Occipital lobe (tissue), 2 donors: ENCODE data around the gene SLC2A11. TPM values are rescaled to one million over a fixed set of nuclear protein-coding genes. Genes with fewer than 3 reads are reported as not detected.

Source experiments
- DNase-seq: peaks from one replicate; lab custom pipeline; 2025; lab: John Stamatoyannopoulos, UW
- total RNA-seq: library from RNA; depleted of rRNA; stranded (reverse); fragments of >200 nt; gene quantifications from one replicate; pipeline ENCODE4 v1.2.3, GENCODE V29; 2014

SLC2A11 gene
- 8.4 TPM for total RNA-seq

GRCh38 chr22:23857606-23858483 lies at the start of gene SLC2A11:
Gene SLC2A11 (plus strand): TSS chr22:23857875. CDS start chr22:23858000, 125 bp downstream.
- DNase-seq, result peak; percentile 94

- no peak for DNase-seq
These were observed 45.3 kb upstream of the SLC2A11 start for GRCh38 chr22:23812378-23812777.

- DNase-seq, result no peak
These were observed 42.0 kb upstream of the SLC2A11 start for GRCh38 chr22:23815541-23816155.

- DNase-seq, result no peak
These were observed 41.3 kb upstream of the SLC2A11 start for GRCh38 chr22:23816156-23816976.

- DNase-seq, result no peak
These were observed 40.5 kb upstream of the SLC2A11 start for GRCh38 chr22:23817146-23817545.

GRCh38 chr22:23818541-23818940 lies 39.1 kb upstream of the SLC2A11 start:
- DNase-seq, result no peak

GRCh38 chr22:23820748-23821211 lies 36.9 kb upstream of the SLC2A11 start:
- no peak for DNase-seq

GRCh38 chr22:23822101-23822671 lies 35.5 kb upstream of the SLC2A11 start:
- no peak for DNase-seq

- no peak for DNase-seq
These were observed 34.3 kb upstream of the SLC2A11 start for GRCh38 chr22:23823331-23823791.

GRCh38 chr22:23824476-23825245 lies 33.0 kb upstream of the SLC2A11 start:
- DNase-seq, result no peak

GRCh38 chr22:23825246-23825905 lies 32.3 kb upstream of the SLC2A11 start:
- DNase-seq, result no peak

GRCh38 chr22:23826510-23827350 lies 30.9 kb upstream of the SLC2A11 start:
- DNase-seq, result no peak

GRCh38 chr22:23827351-23827995 lies 30.2 kb upstream of the SLC2A11 start:
- DNase-seq, result no peak

GRCh38 chr22:23828800-23829680 lies 28.6 kb upstream of the SLC2A11 start:
- DNase-seq, result no peak

- DNase-seq, result no peak
These were observed 27.8 kb upstream of the SLC2A11 start for GRCh38 chr22:23829845-23830372.

- DNase-seq, result no peak
These were observed 26.4 kb upstream of the SLC2A11 start for GRCh38 chr22:23831261-23831660.

GRCh38 chr22:23831781-23832180 lies 25.9 kb upstream of the SLC2A11 start:
- no peak for DNase-seq
